Measurements from ENCODE around the gene RNMT.

DNA sequence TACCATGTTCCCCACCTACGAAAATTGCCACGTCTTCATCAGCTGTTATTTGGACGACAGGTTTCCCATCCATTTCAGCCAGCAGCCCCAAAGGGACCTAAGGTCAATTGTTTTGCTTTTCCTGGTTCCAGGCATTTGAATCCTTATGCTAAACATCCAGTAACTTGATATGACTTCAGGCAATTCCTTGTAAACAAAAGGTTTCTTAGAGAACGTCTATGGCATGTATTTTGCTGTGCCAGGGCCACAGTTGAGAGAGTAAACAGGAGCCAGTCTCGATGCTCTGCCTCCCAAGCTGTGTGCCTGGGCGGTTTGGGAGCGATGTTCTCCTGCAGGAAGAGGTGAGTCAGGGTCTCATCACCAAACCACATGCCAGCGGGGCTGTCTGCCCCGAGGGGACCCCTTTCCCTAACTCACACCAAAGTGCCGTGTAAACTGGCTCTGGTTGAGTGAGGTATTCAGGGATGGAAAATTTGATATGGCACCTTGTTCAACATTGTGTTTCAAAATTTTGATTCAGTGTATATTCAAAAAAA, 84.5 kb downstream of the RNMT start:
- no peak for TF ChIP-seq POLR2A (IDR thresholded peaks at IDR 0.05)
- TF ChIP-seq, protein P1, sequence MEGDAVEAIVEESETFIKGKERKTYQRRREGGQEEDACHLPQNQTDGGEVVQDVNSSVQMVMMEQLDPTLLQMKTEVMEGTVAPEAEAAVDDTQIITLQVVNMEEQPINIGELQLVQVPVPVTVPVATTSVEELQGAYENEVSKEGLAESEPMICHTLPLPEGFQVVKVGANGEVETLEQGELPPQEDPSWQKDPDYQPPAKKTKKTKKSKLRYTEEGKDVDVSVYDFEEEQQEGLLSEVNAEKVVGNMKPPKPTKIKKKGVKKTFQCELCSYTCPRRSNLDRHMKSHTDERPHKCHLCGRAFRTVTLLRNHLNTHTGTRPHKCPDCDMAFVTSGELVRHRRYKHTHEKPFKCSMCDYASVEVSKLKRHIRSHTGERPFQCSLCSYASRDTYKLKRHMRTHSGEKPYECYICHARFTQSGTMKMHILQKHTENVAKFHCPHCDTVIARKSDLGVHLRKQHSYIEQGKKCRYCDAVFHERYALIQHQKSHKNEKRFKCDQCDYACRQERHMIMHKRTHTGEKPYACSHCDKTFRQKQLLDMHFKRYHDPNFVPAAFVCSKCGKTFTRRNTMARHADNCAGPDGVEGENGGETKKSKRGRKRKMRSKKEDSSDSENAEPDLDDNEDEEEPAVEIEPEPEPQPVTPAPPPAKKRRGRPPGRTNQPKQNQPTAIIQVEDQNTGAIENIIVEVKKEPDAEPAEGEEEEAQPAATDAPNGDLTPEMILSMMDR (IDR thresholded peaks at IDR 0.05): no peak
